OCI-LY7 (cell line): ENCODE data around the gene UBAC1.

ENCODE experiments used
- EZH2phosphoT487 ChIP-seq: fragments of 200-600 bp; sonication (generic); IDR thresholded peaks from 2 replicates; pipeline ENCODE4 v1.6.1; 2018; ENCODE audit warnings: low read depth, borderline replicate concordance, mild to moderate bottlenecking, mixed run types, antibody characterized with exemption, low read length, moderate library complexity, mixed read lengths
- TF ChIP-seq, protein P1 (sequence below): fragments of 200-600 bp; sonication (generic); conservative IDR thresholded peaks from 2 replicates; pipeline ENCODE4 v1.5.1; 2014; ENCODE audit warnings: mild to moderate bottlenecking, antibody characterized with exemption, low read length, moderate library complexity, mixed read lengths

- TF ChIP-seq, protein P1, sequence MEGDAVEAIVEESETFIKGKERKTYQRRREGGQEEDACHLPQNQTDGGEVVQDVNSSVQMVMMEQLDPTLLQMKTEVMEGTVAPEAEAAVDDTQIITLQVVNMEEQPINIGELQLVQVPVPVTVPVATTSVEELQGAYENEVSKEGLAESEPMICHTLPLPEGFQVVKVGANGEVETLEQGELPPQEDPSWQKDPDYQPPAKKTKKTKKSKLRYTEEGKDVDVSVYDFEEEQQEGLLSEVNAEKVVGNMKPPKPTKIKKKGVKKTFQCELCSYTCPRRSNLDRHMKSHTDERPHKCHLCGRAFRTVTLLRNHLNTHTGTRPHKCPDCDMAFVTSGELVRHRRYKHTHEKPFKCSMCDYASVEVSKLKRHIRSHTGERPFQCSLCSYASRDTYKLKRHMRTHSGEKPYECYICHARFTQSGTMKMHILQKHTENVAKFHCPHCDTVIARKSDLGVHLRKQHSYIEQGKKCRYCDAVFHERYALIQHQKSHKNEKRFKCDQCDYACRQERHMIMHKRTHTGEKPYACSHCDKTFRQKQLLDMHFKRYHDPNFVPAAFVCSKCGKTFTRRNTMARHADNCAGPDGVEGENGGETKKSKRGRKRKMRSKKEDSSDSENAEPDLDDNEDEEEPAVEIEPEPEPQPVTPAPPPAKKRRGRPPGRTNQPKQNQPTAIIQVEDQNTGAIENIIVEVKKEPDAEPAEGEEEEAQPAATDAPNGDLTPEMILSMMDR, result no peak
- no peak for TF ChIP-seq EZH2phosphoT487
Observed at GRCh38 chr9:135914921-135915320, 46.3 kb downstream of the UBAC1 start.
